Measurements from ENCODE around the gene CCDC120. TPM values are rescaled to one million over a fixed set of nuclear protein-coding genes. Genes with fewer than 3 reads are reported as not detected.

Gene CCDC120
- total RNA-seq, 2 experiments from 2014 or later: 3.5 to 3.7 TPM

DNA sequence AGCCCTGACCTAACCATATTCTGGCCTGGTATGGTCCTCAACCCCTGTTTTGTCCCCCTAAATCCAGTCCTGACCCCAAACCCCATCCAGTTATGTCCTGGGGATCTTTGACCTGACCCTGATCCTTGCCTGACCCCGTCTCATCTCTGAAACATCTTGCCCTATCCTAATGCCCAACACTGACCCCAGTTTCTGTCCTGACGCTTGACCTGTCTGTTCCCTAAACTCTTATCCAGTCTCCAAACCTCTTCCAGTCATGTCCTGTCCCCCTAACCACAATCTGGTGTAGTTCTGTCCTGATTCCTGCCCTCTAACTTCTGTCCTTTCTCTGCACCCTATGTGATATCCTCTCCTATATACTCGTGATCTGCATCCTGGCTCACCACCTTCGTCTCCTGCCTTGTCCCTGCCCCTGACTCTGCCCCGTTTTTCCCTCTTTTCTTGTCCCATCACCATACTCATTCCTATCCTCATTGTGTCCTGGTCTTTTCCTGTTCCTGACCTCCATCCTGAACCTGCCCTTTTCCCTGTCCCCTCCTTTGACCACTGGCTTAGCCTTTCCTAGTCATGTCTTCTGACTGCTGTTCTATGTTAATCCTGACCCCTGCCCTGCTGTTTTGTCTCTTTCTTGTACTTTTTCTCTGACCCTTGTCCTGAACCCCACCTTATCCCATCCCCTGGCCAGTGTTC lies 4.6 kb upstream of the CCDC120 start:
- Mint-ChIP-seq H3K27me3 (no peaks in the 10 kb centered on the region), H3K9me3 (no peaks in the 10 kb centered on the region), H3K4me3 (peak overlapping the region; percentile 76), H3K36me3 (ENCODE audit: low read depth) (no peaks in the 10 kb centered on the region), H3K4me1 (ENCODE audit: low read depth) (peaks cover 40% of the 10 kb centered on the region), H3K27ac (peak overlapping the region; percentile 88)
- TF ChIP-seq, protein P1, sequence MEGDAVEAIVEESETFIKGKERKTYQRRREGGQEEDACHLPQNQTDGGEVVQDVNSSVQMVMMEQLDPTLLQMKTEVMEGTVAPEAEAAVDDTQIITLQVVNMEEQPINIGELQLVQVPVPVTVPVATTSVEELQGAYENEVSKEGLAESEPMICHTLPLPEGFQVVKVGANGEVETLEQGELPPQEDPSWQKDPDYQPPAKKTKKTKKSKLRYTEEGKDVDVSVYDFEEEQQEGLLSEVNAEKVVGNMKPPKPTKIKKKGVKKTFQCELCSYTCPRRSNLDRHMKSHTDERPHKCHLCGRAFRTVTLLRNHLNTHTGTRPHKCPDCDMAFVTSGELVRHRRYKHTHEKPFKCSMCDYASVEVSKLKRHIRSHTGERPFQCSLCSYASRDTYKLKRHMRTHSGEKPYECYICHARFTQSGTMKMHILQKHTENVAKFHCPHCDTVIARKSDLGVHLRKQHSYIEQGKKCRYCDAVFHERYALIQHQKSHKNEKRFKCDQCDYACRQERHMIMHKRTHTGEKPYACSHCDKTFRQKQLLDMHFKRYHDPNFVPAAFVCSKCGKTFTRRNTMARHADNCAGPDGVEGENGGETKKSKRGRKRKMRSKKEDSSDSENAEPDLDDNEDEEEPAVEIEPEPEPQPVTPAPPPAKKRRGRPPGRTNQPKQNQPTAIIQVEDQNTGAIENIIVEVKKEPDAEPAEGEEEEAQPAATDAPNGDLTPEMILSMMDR (IDR thresholded peaks at IDR 0.05): no peak
- ChIA-PET POLR2A (no interaction called here), CTCF (no interaction called here)
- no peak for DNase-seq
- intact Hi-C loops (cut with micrococcal nuclease): no loop called here
- no peak for ATAC-seq

DNA sequence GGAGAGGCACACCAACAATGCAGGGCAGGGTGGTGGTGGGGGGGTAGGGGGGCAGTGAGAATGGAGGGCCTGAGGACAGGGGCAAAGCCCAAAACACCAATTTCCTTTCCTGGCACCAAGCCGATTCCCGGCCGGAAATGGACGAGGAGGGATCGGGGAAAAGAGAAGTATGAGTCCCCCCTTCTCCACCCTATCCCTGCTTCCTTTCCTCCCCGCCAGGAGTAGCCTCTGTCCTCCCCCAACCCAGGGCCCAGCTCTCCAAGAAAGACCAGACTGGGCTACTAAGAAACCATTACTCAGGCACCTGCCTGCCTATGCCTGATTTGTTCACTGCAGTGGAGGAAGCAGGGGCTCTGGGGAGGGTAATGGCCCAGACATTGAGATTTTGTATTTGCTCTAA lies 402 bp downstream of the CCDC120 start:
- TF ChIP-seq, protein P1 (IDR thresholded peaks at IDR 0.05): no peak
- Mint-ChIP-seq H3K36me3 (ENCODE audit: low read depth) (no peaks in the 10 kb centered on the region), H3K4me3 (no peak overlapping the region), H3K27ac (no peak overlapping the region), H3K4me1 (ENCODE audit: low read depth) (peaks cover 27% of the 10 kb centered on the region), H3K9me3 (no peaks in the 10 kb centered on the region), H3K27me3 (no peaks in the 10 kb centered on the region)
- POLR2A ChIA-PET: interaction anchor here (0.6 kb wide), 1 partner anchor 141 kb away, joined by 3 read pairs; no protein-coding TSS in a partner anchor
- CTCF ChIA-PET: no interaction called here
- intact Hi-C loops (cut with micrococcal nuclease): no loop called here
- DNase-seq (no peak), ATAC-seq (no peak)

DNA sequence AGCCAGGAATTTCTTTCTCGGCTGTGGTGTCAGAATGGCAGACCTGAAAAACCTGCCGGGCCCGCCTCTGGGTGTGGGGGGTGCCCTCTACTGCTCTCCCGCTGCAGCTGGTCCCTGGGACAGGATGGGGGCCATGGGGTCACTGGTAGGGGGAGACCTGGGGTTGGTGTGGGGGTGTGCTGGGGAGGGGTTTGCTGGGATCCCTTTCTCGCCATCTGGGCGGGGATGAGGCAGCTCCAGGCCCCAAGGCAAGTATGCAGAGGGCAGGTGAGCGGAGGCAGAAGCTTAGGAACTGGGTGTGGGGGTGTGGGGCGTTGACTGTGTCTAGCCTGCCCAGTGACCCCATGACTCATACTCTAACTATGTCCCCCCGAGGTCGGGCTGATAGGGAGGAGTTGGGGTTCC lies 884 bp downstream of the CCDC120 start:
- CTCF ChIA-PET: no interaction called here
- H3K4me1 Mint-ChIP-seq (ENCODE audit: low read depth): peaks cover 22% of the 10 kb centered on the region
- no peaks in the 10 kb centered on the region for H3K36me3 Mint-ChIP-seq (ENCODE audit: low read depth)
- intact Hi-C loops (cut with micrococcal nuclease): no loop called here
- DNase-seq (no peak), ATAC-seq (no peak)
- TF ChIP-seq, protein P1 (IDR thresholded peaks at IDR 0.05): no peak
- H3K27me3 Mint-ChIP-seq: no peaks in the 10 kb centered on the region
- POLR2A ChIA-PET: interaction anchor here (0.6 kb wide), 1 partner anchor 142 kb away, joined by 3 read pairs; no protein-coding TSS in a partner anchor
- no peak overlapping the region for H3K27ac Mint-ChIP-seq
- no peak overlapping the region for H3K4me3 Mint-ChIP-seq
- H3K9me3 Mint-ChIP-seq: no peaks in the 10 kb centered on the region

DNA sequence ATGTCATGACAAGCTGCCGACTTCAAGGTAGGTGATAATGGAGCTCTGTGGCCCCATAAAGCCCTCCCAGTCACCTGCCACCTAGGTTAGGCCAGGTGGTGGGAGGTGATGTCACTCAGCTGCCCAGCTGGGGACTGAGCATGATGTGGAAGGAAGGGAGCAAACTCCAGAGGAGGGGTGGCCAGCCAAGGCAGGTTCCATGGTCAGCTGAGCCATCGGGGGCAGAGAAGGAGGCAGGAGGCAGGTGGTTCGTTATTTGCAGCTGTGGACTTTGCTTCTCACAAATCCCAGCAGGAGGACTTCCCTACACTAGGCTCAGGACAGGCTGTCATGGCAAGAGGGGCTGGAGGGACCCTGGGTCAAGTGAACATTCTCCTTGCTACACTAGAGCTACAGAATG lies 2.1 kb downstream of the CCDC120 start:
- Mint-ChIP-seq H3K4me3 (no peak overlapping the region), H3K27me3 (no peaks in the 10 kb centered on the region), H3K36me3 (ENCODE audit: low read depth) (no peaks in the 10 kb centered on the region), H3K4me1 (ENCODE audit: low read depth) (peaks cover 15% of the 10 kb centered on the region), H3K27ac (no peak overlapping the region), H3K9me3 (no peaks in the 10 kb centered on the region)
- DNase-seq: no peak
- intact Hi-C loops (cut with micrococcal nuclease): no loop called here
- TF ChIP-seq, protein P1 (IDR thresholded peaks at IDR 0.05): no peak
- ChIA-PET CTCF (no interaction called here), POLR2A (interaction anchor here (0.7 to 1.4 kb wide), 4 partner anchors 9 to 55 kb away, joined by 3 read pairs; partner anchors contain the start of gene WDR45)
- ATAC-seq: no peak

DNA sequence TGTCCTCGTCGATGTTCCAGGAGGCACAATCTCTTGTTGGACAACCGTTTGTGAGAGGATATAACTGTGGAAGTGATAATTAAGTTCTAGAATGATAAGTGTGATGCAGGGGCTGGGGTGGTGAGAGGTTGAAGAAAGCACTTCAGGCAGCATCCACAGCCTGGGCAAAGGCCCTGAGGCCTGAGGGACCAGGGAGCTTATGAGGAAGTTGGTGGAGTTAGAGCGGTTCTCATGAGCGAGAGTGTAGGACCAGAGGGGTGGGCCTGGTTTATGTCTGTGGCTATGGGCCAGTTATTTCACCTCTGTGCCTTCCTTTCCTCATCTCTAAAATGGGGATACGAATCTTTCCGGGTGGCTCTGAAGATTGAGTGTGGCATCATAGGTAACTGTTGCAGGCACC lies 2.7 kb downstream of the CCDC120 start:
- CTCF ChIA-PET: no interaction called here
- ATAC-seq: no peak
- no peaks in the 10 kb centered on the region for H3K36me3 Mint-ChIP-seq (ENCODE audit: low read depth)
- DNase-seq: no peak
- H3K27ac Mint-ChIP-seq: no peak overlapping the region
- intact Hi-C loops (cut with micrococcal nuclease): no loop called here
- H3K4me3 Mint-ChIP-seq: no peak overlapping the region
- POLR2A ChIA-PET: interaction anchor here (0.7 to 1.4 kb wide), 4 partner anchors 9 to 54 kb away, joined by 3 read pairs; partner anchors contain the start of gene WDR45
- peaks cover 13% of the 10 kb centered on the region for H3K4me1 Mint-ChIP-seq (ENCODE audit: low read depth)
- no peaks in the 10 kb centered on the region for H3K27me3 Mint-ChIP-seq
- TF ChIP-seq, protein P1 (IDR thresholded peaks at IDR 0.05): no peak
- no peaks in the 10 kb centered on the region for H3K9me3 Mint-ChIP-seq
